ENCODE results near the gene PC. TPM values are rescaled to one million over a fixed set of nuclear protein-coding genes. Genes with fewer than 3 reads are reported as not detected.

The PC gene
- polyA plus RNA-seq, 1 donor (not counting 4 experiments of a cell fraction or from before 2014, with no cell fraction given), result 13.3 TPM

DNA sequence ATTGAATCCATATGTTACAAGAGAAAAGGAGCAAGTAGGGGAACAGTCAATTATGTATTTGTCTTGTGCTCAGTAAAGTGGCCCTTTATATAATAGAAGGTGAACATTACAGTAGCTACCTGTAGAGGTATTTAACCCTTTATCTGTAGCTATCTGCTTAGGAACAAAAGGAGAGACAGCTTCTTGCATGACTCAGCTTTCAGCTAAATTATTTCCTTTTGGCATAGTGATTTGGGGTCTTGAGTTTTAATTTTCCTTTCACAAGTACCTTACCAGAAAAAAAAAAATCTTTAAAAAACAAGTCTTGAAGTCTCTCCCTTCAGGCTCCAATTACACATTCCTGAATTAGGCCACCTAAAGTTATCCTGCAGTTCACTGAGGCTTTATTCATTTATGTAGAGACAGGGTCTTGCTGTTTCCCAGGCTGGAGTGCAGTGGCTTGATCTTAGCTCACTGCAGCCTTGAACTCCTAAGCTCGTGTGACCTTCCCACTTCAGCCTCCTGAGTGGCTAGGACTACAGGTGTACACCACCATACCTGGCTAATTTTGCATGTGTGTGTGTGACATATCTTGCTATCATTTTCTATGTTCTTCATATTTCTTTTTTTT is 147.5 kb downstream of the PC start:
- TF ChIP-seq, protein P1, sequence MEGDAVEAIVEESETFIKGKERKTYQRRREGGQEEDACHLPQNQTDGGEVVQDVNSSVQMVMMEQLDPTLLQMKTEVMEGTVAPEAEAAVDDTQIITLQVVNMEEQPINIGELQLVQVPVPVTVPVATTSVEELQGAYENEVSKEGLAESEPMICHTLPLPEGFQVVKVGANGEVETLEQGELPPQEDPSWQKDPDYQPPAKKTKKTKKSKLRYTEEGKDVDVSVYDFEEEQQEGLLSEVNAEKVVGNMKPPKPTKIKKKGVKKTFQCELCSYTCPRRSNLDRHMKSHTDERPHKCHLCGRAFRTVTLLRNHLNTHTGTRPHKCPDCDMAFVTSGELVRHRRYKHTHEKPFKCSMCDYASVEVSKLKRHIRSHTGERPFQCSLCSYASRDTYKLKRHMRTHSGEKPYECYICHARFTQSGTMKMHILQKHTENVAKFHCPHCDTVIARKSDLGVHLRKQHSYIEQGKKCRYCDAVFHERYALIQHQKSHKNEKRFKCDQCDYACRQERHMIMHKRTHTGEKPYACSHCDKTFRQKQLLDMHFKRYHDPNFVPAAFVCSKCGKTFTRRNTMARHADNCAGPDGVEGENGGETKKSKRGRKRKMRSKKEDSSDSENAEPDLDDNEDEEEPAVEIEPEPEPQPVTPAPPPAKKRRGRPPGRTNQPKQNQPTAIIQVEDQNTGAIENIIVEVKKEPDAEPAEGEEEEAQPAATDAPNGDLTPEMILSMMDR (optimal IDR thresholded peaks at IDR 0.05 in 1 of 3, IDR thresholded peaks at IDR 0.05 in 1 of 3, conservative IDR thresholded peaks at IDR 0.05 in 1 of 3; ENCODE audit: extremely low read depth in 1 of 3, insufficient read depth in 2 of 3, low read length in 3 of 3), result no peak
- TF ChIP-seq EZH2 (IDR thresholded peaks at IDR 0.05; ENCODE audit: low read length), result no peak
- H4K20me1 ChIP-seq (ENCODE audit: control insufficient read depth, extremely low read depth, insufficient read depth, low read length), result no peaks in the 10 kb centered on the region
- H3K4me1 ChIP-seq (ENCODE audit: control insufficient read depth, extremely low read depth, insufficient read depth, low read length), result peaks cover 9% of the 10 kb centered on the region
- dilution Hi-C loops (cut with MboI; ENCODE audit: extremely low pct_ligation_motif_present, low sequenced_read_pairs), result no loop called here
- no peaks in the 10 kb centered on the region for H3K9me1 ChIP-seq (ENCODE audit: control insufficient read depth, extremely low read depth, insufficient read depth, low read length)
- H3K36me3 ChIP-seq (ENCODE audit: control insufficient read depth in 2 of 2, extremely low read depth in 1 of 2, insufficient read depth in 2 of 2, low read length in 2 of 2), result peaks cover 0 to 4% of the 10 kb centered on the region in 2 experiments
- no peaks in the 10 kb centered on the region for H3K79me2 ChIP-seq (ENCODE audit: control insufficient read depth, insufficient read depth, low read length)
- H3K4me3 ChIP-seq (ENCODE audit: control insufficient read depth in 2 of 3, extremely low read depth in 1 of 3, insufficient read depth in 2 of 3, low read depth in 1 of 3, low read length in 3 of 3), result no peak overlapping the region
- H3K27ac ChIP-seq (ENCODE audit: control insufficient read depth, insufficient read depth, low read length), result no peak overlapping the region
- H2AFZ ChIP-seq (ENCODE audit: control insufficient read depth, low read length), result no peak overlapping the region
- H3K9me3 ChIP-seq (ENCODE audit: control insufficient read depth, low read depth, low read length), result no peaks in the 10 kb centered on the region
- no peak overlapping the region for H3K9ac ChIP-seq (ENCODE audit: control insufficient read depth, extremely low read depth, insufficient read depth, low read length)
- FAIRE-seq, result no peak
- H3K27me3 ChIP-seq (ENCODE audit: control insufficient read depth, extremely low read depth, insufficient read depth, low read length), result no peaks in the 10 kb centered on the region
- no peak overlapping the region for H3K4me2 ChIP-seq (ENCODE audit: control insufficient read depth, extremely low read depth, insufficient read depth, low read depth, low read length)
- DNase-seq (ENCODE audit: low read depth, low spot score), result no peak

DNA sequence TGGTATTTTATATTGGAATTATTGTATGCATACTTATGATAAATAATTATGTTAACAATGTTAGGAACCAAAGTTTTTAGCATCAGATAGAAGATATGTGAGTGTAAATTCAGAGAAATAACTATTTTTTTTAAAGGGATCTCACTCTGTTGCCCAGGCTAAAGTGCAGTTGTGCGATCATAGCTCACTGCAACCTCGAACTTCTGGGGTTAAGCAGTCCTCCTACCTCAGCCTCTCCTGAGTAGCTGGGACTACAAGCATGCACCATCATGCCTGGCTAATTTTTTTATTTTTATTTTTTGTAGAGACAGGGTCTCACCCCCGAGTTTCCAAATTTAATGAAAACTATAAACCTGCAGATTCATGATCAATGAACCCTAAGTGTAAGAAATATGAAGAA is 148.6 kb downstream of the PC start:
- Histone ChIP-seq H3K9ac (ENCODE audit: control insufficient read depth, extremely low read depth, insufficient read depth, low read length) (no peak overlapping the region), H3K4me3 (ENCODE audit: control insufficient read depth in 2 of 3, extremely low read depth in 1 of 3, insufficient read depth in 2 of 3, low read depth in 1 of 3, low read length in 3 of 3) (no peak overlapping the region), H3K4me1 (ENCODE audit: control insufficient read depth, extremely low read depth, insufficient read depth, low read length) (no peaks in the 10 kb centered on the region), H3K27me3 (ENCODE audit: control insufficient read depth, extremely low read depth, insufficient read depth, low read length) (no peaks in the 10 kb centered on the region), H3K9me3 (ENCODE audit: control insufficient read depth, low read depth, low read length) (no peaks in the 10 kb centered on the region), H4K20me1 (ENCODE audit: control insufficient read depth, extremely low read depth, insufficient read depth, low read length) (no peaks in the 10 kb centered on the region), H2AFZ (ENCODE audit: control insufficient read depth, low read length) (no peak overlapping the region), H3K9me1 (ENCODE audit: control insufficient read depth, extremely low read depth, insufficient read depth, low read length) (no peaks in the 10 kb centered on the region), H3K79me2 (ENCODE audit: control insufficient read depth, insufficient read depth, low read length) (no peaks in the 10 kb centered on the region), H3K4me2 (ENCODE audit: control insufficient read depth, extremely low read depth, insufficient read depth, low read depth, low read length) (no peak overlapping the region), H3K36me3 (ENCODE audit: control insufficient read depth in 2 of 2, extremely low read depth in 1 of 2, insufficient read depth in 2 of 2, low read length in 2 of 2) (peaks cover 0 to 6% of the 10 kb centered on the region in 2 experiments), H3K27ac (ENCODE audit: control insufficient read depth, insufficient read depth, low read length) (no peak overlapping the region)
- DNase-seq (ENCODE audit: low read depth, low spot score) (no peak), FAIRE-seq (no peak)
- no peak for TF ChIP-seq EZH2 (IDR thresholded peaks at IDR 0.05; ENCODE audit: low read length)
- TF ChIP-seq, protein P1 (optimal IDR thresholded peaks at IDR 0.05 in 1 of 3, IDR thresholded peaks at IDR 0.05 in 1 of 3, conservative IDR thresholded peaks at IDR 0.05 in 1 of 3; ENCODE audit: extremely low read depth in 1 of 3, insufficient read depth in 2 of 3, low read length in 3 of 3), result no peak
- dilution Hi-C loops (cut with MboI; ENCODE audit: extremely low pct_ligation_motif_present, low sequenced_read_pairs), result no loop called here
